Measurements from ENCODE around the gene MBOAT2. TPM values are rescaled to one million over a fixed set of nuclear protein-coding genes. Genes with fewer than 3 reads are reported as not detected.

Gene MBOAT2
- polyA plus RNA-seq, 1 donor (not counting 4 experiments of a cell fraction or from before 2014, with no cell fraction given) = 121 TPM

- peaks cover 20 to 28% of the 10 kb centered on the region in 2 experiments for H3K36me3 ChIP-seq (ENCODE audit: control insufficient read depth in 2 of 2, extremely low read depth in 1 of 2, insufficient read depth in 2 of 2, low read length in 2 of 2)
- FAIRE-seq (no peak), DNase-seq (ENCODE audit: low read depth, low spot score) (no peak)
- H4K20me1 ChIP-seq (ENCODE audit: control insufficient read depth, extremely low read depth, insufficient read depth, low read length) = no peaks in the 10 kb centered on the region
- no peaks in the 10 kb centered on the region for H3K9me1 ChIP-seq (ENCODE audit: control insufficient read depth, extremely low read depth, insufficient read depth, low read length)
- no peaks in the 10 kb centered on the region for H3K9me3 ChIP-seq (ENCODE audit: control insufficient read depth, low read depth, low read length)
- H2AFZ ChIP-seq (ENCODE audit: control insufficient read depth, low read length) = no peak overlapping the region
- TF ChIP-seq CTCF (optimal IDR thresholded peaks at IDR 0.05 in 1 of 3, IDR thresholded peaks at IDR 0.05 in 1 of 3, conservative IDR thresholded peaks at IDR 0.05 in 1 of 3; ENCODE audit: extremely low read depth in 1 of 3, insufficient read depth in 2 of 3, low read length in 3 of 3) (no peak), EZH2 (IDR thresholded peaks at IDR 0.05; ENCODE audit: low read length) (no peak)
- no peak overlapping the region for H3K4me2 ChIP-seq (ENCODE audit: control insufficient read depth, extremely low read depth, insufficient read depth, low read depth, low read length)
- H3K4me3 ChIP-seq (ENCODE audit: control insufficient read depth in 2 of 3, extremely low read depth in 1 of 3, insufficient read depth in 2 of 3, low read depth in 1 of 3, low read length in 3 of 3) = no peak overlapping the region
- no peak overlapping the region for H3K27ac ChIP-seq (ENCODE audit: control insufficient read depth, insufficient read depth, low read length)
- no peaks in the 10 kb centered on the region for H3K79me2 ChIP-seq (ENCODE audit: control insufficient read depth, insufficient read depth, low read length)
- H3K4me1 ChIP-seq (ENCODE audit: control insufficient read depth, extremely low read depth, insufficient read depth, low read length) = no peaks in the 10 kb centered on the region
- H3K27me3 ChIP-seq (ENCODE audit: control insufficient read depth, extremely low read depth, insufficient read depth, low read length) = no peaks in the 10 kb centered on the region
- H3K9ac ChIP-seq (ENCODE audit: control insufficient read depth, extremely low read depth, insufficient read depth, low read length) = no peak overlapping the region
- dilution Hi-C loops (cut with MboI; ENCODE audit: extremely low pct_ligation_motif_present, low sequenced_read_pairs) = no loop called here
These were observed 126.2 kb downstream of the MBOAT2 start for GRCh38 chr2:8877332-8877731.

GRCh38 chr2:8876628-8877027 is 126.9 kb downstream of the MBOAT2 start:
- Histone ChIP-seq H3K4me3 (ENCODE audit: control insufficient read depth in 2 of 3, extremely low read depth in 1 of 3, insufficient read depth in 2 of 3, low read depth in 1 of 3, low read length in 3 of 3) (no peak overlapping the region), H3K4me1 (ENCODE audit: control insufficient read depth, extremely low read depth, insufficient read depth, low read length) (no peaks in the 10 kb centered on the region), H4K20me1 (ENCODE audit: control insufficient read depth, extremely low read depth, insufficient read depth, low read length) (no peaks in the 10 kb centered on the region), H3K4me2 (ENCODE audit: control insufficient read depth, extremely low read depth, insufficient read depth, low read depth, low read length) (no peak overlapping the region), H3K9me3 (ENCODE audit: control insufficient read depth, low read depth, low read length) (no peaks in the 10 kb centered on the region), H2AFZ (ENCODE audit: control insufficient read depth, low read length) (no peak overlapping the region), H3K36me3 (ENCODE audit: control insufficient read depth in 2 of 2, extremely low read depth in 1 of 2, insufficient read depth in 2 of 2, low read length in 2 of 2) (peaks cover 20 to 24% of the 10 kb centered on the region in 2 experiments), H3K9me1 (ENCODE audit: control insufficient read depth, extremely low read depth, insufficient read depth, low read length) (no peaks in the 10 kb centered on the region), H3K27ac (ENCODE audit: control insufficient read depth, insufficient read depth, low read length) (no peak overlapping the region), H3K27me3 (ENCODE audit: control insufficient read depth, extremely low read depth, insufficient read depth, low read length) (no peaks in the 10 kb centered on the region), H3K9ac (ENCODE audit: control insufficient read depth, extremely low read depth, insufficient read depth, low read length) (no peak overlapping the region), H3K79me2 (ENCODE audit: control insufficient read depth, insufficient read depth, low read length) (no peaks in the 10 kb centered on the region)
- dilution Hi-C loops (cut with MboI; ENCODE audit: extremely low pct_ligation_motif_present, low sequenced_read_pairs) = no loop called here
- FAIRE-seq (no peak), DNase-seq (ENCODE audit: low read depth, low spot score) (no peak)
- no peak for TF ChIP-seq EZH2 (IDR thresholded peaks at IDR 0.05; ENCODE audit: low read length)
- no peak for TF ChIP-seq CTCF (optimal IDR thresholded peaks at IDR 0.05 in 1 of 3, IDR thresholded peaks at IDR 0.05 in 1 of 3, conservative IDR thresholded peaks at IDR 0.05 in 1 of 3; ENCODE audit: extremely low read depth in 1 of 3, insufficient read depth in 2 of 3, low read length in 3 of 3)

Measured in keratinocyte (primary cell).